ENCODE results near the gene RAB3IL1.

RAB3IL1 gene

DNA sequence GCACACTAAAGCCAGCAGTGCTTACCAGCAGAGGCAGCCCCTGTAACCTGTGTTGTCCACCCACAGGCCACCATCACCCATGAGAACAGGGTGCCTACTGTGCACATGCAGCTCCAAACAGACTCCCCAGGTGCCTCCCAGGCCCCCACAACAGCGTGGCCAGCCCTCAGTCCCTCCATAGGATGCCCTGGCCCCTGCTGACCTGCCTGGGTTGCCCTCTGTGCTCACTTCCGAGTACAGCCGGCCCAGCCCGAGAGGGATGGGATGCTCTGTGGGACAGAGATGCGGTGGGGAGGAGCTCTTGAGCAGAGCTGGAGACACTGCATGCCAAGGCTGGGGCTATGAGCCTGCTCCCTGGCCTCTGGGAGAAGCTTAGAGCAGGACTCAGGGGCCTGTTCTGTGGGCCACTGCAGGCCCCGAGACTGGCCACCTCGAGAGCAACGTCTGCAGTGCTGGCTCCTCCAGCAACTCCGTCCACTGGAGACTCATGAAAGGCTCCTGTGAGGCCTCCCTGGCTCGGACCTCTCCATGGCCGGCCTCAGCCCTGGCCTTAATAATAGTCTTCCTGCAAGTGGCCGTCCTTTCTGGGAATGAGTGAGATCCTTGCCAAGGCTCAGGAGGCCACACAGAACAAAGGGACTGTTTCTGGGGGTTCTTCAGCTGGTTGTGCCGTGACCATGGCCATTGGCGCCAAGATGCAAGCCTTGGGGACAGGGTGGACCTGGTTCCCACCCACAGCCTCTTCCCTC lies 62.2 kb downstream of the RAB3IL1 start:
- Histone ChIP-seq H3K36me3 (replicated peaks; ENCODE audit: low read depth, low read length) (peaks cover 75% of the 10 kb centered on the region), H3K27me3 (ENCODE audit: low read depth, low read length) (no peaks in the 10 kb centered on the region), H4K20me1 (ENCODE audit: insufficient read depth, low read length) (peaks cover 11% of the 10 kb centered on the region; the same call in 1 of the 2 replicates), H3K79me2 (ENCODE audit: low read length) (no peaks in the 10 kb centered on the region), H3K4me3 (ENCODE audit: low read length) (no peak overlapping the region), H3K9ac (ENCODE audit: low read length) (no peak overlapping the region), H2AFZ (ENCODE audit: low read depth, low read length) (no peak overlapping the region), H3K4me1 (ENCODE audit: low read length) (no peaks in the 10 kb centered on the region), H3K9me3 (ENCODE audit: insufficient read depth, low read length) (no peaks in the 10 kb centered on the region), H3K27ac (ENCODE audit: low read length) (no peak overlapping the region), H3K4me2 (ENCODE audit: low read length) (no peak overlapping the region)
- no peak for TF ChIP-seq CTCF (IDR thresholded peaks at IDR 0.05; ENCODE audit: low read depth, low read length)
- TF ChIP-seq EZH2phosphoT487 (IDR thresholded peaks at IDR 0.05; ENCODE audit: low read depth): no peak

- H3K9me3 ChIP-seq (ENCODE audit: insufficient read depth, low read length): no peaks in the 10 kb centered on the region
These were observed 63.0 kb downstream of the RAB3IL1 start for GRCh38 chr11:61854206-61854895.

DNA sequence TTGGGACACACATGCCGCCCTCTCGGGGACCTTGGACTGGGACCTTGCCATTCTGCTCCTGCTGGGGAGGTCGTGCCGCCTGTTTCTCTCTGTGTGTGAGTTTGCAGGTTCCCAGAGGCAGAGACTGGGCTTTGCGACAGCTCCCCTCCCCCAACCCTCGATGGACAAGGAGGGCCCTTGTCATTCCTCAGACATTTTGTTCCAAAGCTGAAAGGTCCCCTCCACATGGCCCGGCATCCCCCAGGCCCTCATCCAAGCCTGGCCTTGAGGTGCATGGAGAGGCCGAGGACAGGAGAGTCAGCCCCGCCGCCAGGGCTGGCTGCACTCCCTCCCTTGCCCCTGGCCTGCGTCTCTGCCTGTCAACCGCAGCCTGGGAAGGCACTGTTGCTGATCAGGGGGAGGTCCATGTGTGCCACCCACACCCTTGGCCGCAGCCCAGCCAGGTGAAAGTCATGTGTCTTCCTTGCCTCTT lies 63.6 kb downstream of the RAB3IL1 start:
- H3K9me3 ChIP-seq (ENCODE audit: insufficient read depth, low read length): no peaks in the 10 kb centered on the region
- no peak for TF ChIP-seq EZH2phosphoT487 (IDR thresholded peaks at IDR 0.05; ENCODE audit: low read depth)
- no peak for TF ChIP-seq CTCF (IDR thresholded peaks at IDR 0.05; ENCODE audit: low read depth, low read length)
- no peak overlapping the region for H3K4me2 ChIP-seq (ENCODE audit: low read length)
- no peak overlapping the region for H2AFZ ChIP-seq (ENCODE audit: low read depth, low read length)
- H3K27me3 ChIP-seq (ENCODE audit: low read depth, low read length): no peaks in the 10 kb centered on the region
- no peak overlapping the region for H3K27ac ChIP-seq (ENCODE audit: low read length)
- H3K79me2 ChIP-seq (ENCODE audit: low read length): no peaks in the 10 kb centered on the region
- peaks cover 11% of the 10 kb centered on the region; the same call in 1 of the 2 replicates for H4K20me1 ChIP-seq (ENCODE audit: insufficient read depth, low read length)
- H3K4me3 ChIP-seq (ENCODE audit: low read length): no peak overlapping the region
- peaks cover 78% of the 10 kb centered on the region for H3K36me3 ChIP-seq (replicated peaks; ENCODE audit: low read depth, low read length)
- H3K9ac ChIP-seq (ENCODE audit: low read length): no peak overlapping the region
- H3K4me1 ChIP-seq (ENCODE audit: low read length): no peaks in the 10 kb centered on the region

More at GRCh38 chr11:61854206-61854895, 63.0 kb downstream of the RAB3IL1 start:
- Histone ChIP-seq H3K36me3 (replicated peaks; ENCODE audit: low read depth, low read length) (peaks cover 75% of the 10 kb centered on the region), H3K79me2 (ENCODE audit: low read length) (no peaks in the 10 kb centered on the region), H3K9ac (ENCODE audit: low read length) (no peak overlapping the region), H3K27me3 (ENCODE audit: low read depth, low read length) (no peaks in the 10 kb centered on the region), H3K4me1 (ENCODE audit: low read length) (no peaks in the 10 kb centered on the region), H4K20me1 (ENCODE audit: insufficient read depth, low read length) (peaks cover 11% of the 10 kb centered on the region; the same call in 1 of the 2 replicates), H3K27ac (ENCODE audit: low read length) (no peak overlapping the region), H3K4me2 (ENCODE audit: low read length) (no peak overlapping the region), H3K4me3 (ENCODE audit: low read length) (no peak overlapping the region), H2AFZ (ENCODE audit: low read depth, low read length) (no peak overlapping the region)
- TF ChIP-seq CTCF (IDR thresholded peaks at IDR 0.05; ENCODE audit: low read depth, low read length) (no peak), EZH2phosphoT487 (IDR thresholded peaks at IDR 0.05; ENCODE audit: low read depth) (no peak)

DNA sequence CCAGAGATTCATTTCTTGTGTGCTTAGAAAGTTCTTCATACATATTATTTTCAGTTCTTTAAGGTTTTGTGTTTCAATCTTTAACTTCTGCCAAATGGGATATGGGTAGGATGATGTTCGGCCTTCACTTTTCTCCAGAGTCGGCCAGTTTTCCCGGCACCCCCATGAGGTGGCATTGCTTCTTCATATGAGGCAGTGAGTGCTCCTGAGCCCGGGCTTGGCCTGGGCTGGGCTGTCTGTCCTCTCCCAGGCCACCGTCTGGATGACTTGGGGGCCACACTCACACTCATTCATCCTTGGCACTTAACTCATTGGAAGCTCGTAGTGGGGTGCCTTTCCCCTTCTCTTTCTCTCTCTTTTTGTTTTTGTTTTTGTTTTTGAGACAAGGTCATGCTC lies 65.5 kb downstream of the RAB3IL1 start:
- H3K9me3 ChIP-seq (ENCODE audit: insufficient read depth, low read length): no peaks in the 10 kb centered on the region
- TF ChIP-seq CTCF (IDR thresholded peaks at IDR 0.05; ENCODE audit: low read depth, low read length) (no peak), EZH2phosphoT487 (IDR thresholded peaks at IDR 0.05; ENCODE audit: low read depth) (no peak)
- H3K4me3 ChIP-seq (ENCODE audit: low read length): no peak overlapping the region
- peaks cover 85% of the 10 kb centered on the region for H3K36me3 ChIP-seq (replicated peaks; ENCODE audit: low read depth, low read length)
- H3K4me1 ChIP-seq (ENCODE audit: low read length): no peaks in the 10 kb centered on the region
- no peak overlapping the region for H2AFZ ChIP-seq (ENCODE audit: low read depth, low read length)
- H3K27ac ChIP-seq (ENCODE audit: low read length): no peak overlapping the region
- no peak overlapping the region for H3K9ac ChIP-seq (ENCODE audit: low read length)
- no peaks in the 10 kb centered on the region for H3K27me3 ChIP-seq (ENCODE audit: low read depth, low read length)
- H3K79me2 ChIP-seq (ENCODE audit: low read length): no peaks in the 10 kb centered on the region
- H3K4me2 ChIP-seq (ENCODE audit: low read length): no peak overlapping the region
- peaks cover 6% of the 10 kb centered on the region; the same call in 1 of the 2 replicates for H4K20me1 ChIP-seq (ENCODE audit: insufficient read depth, low read length)

All from OCI-LY3 (cell line).